Hepatocyte (in vitro differentiated cells): ENCODE results near the gene ACOXL.

Experiments used
- EZH2phosphoT487 ChIP-seq: fragments of 200-600 bp; sonication (generic); IDR thresholded peaks from one replicate; pipeline ENCODE4 v1.6.1; 2018; ENCODE audit warnings: antibody characterized with exemption, mild to moderate bottlenecking, low read depth, moderate library complexity; ENCODE audit not compliant: unreplicated experiment, severe bottlenecking
- TF ChIP-seq, protein P1 (sequence below): fragments of 200-600 bp; sonication (generic); IDR thresholded peaks from 2 replicates; pipeline ENCODE4 v1.5.1; 2016; ENCODE audit warnings: antibody characterized with exemption, mild to moderate bottlenecking; ENCODE audit not compliant: poor library complexity

DNA sequence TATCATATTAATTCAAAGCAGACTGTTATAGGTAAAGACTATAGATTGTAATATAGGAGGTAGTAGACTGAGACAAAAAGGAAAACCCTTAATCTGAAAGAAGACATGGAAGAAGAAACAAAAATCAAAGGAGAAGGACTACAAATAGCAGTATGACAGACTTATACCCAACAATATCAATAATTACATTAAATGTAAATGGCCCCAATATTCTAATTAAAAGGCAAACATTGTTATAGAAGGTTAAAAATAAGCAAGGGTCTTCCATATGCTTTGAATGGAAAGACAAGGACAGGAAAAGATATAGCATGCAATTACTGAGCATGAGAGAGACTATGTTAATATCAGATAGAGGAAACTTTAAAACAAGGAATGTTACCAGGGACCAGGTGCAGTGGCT is 278.8 kb downstream of the ACOXL start:
- TF ChIP-seq, protein P1, sequence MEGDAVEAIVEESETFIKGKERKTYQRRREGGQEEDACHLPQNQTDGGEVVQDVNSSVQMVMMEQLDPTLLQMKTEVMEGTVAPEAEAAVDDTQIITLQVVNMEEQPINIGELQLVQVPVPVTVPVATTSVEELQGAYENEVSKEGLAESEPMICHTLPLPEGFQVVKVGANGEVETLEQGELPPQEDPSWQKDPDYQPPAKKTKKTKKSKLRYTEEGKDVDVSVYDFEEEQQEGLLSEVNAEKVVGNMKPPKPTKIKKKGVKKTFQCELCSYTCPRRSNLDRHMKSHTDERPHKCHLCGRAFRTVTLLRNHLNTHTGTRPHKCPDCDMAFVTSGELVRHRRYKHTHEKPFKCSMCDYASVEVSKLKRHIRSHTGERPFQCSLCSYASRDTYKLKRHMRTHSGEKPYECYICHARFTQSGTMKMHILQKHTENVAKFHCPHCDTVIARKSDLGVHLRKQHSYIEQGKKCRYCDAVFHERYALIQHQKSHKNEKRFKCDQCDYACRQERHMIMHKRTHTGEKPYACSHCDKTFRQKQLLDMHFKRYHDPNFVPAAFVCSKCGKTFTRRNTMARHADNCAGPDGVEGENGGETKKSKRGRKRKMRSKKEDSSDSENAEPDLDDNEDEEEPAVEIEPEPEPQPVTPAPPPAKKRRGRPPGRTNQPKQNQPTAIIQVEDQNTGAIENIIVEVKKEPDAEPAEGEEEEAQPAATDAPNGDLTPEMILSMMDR = no peak
- no peak for TF ChIP-seq EZH2phosphoT487
